Prostate gland (tissue), 2 donors: ENCODE data around the gene APBA1.

Experiments used
- CTCF ChIP-seq, 4 experiments: fragments of 200-600 bp in 2 of 4; fragments of 450-650 bp in 2 of 4; sonication (generic) in 2 of 4; IDR thresholded peaks; 1 replicate in 3 of 4; 2 replicates in 1 of 4; pipeline ENCODE4 v1.5.1; 2016 to 2019; ENCODE audit warnings: antibody characterized with exemption in 4 of 4, mild to moderate bottlenecking in 2 of 4, moderate library complexity in 2 of 4
- POLR2AphosphoS5 ChIP-seq: sonication (generic); formaldehyde crosslinking; IDR thresholded peaks from one replicate; pipeline ENCODE4 v1.6.1; 2017; ENCODE audit warnings: antibody characterized with exemption

GRCh38 chr9:69647804-69648203 lies 24.4 kb downstream of the APBA1 start:
- TF ChIP-seq POLR2AphosphoS5 (no peak), CTCF (IDR thresholded peaks at IDR 0.05) (no peak)
